ENCODE measurements around the gene FARP1. TPM values are rescaled to one million over a fixed set of nuclear protein-coding genes. Genes with fewer than 3 reads are reported as not detected.

Gene FARP1
- total RNA-seq, 2 experiments from 2014 or later = not detected

- Histone ChIP-seq H3K4me3 (ENCODE audit: low read depth, low read length, poor library complexity, severe bottlenecking) (no peak overlapping the region), H3K36me3 (ENCODE audit: insufficient read depth, low read length) (no peaks in the 10 kb centered on the region), H3K9me2 (ENCODE audit: insufficient read depth, low read length) (no peaks in the 10 kb centered on the region), H4K20me1 (ENCODE audit: insufficient read depth, low read length) (no peaks in the 10 kb centered on the region), H3K4me2 (ENCODE audit: low read length) (no peak overlapping the region), H3K79me2 (ENCODE audit: insufficient read depth, low read depth, low read length) (no peaks in the 10 kb centered on the region), H3K4me1 (ENCODE audit: insufficient read depth, low read length, poor library complexity, severe bottlenecking) (no peaks in the 10 kb centered on the region), H3K27ac (ENCODE audit: low read depth, low read length, poor library complexity, severe bottlenecking) (no peak overlapping the region), H2AFZ (ENCODE audit: low read length) (no peak overlapping the region), H3K9me3 (ENCODE audit: low read length) (no peaks in the 10 kb centered on the region)
- intact Hi-C loops (cut with micrococcal nuclease; ENCODE audit: unreplicated experiment) = no loop called here
- TF ChIP-seq CTCF (conservative IDR thresholded peaks at IDR 0.05; ENCODE audit: low read length) = no peak
- no peak for TF ChIP-seq EZH2phosphoT487 (IDR thresholded peaks at IDR 0.05; ENCODE audit: borderline replicate concordance, low read depth, low read length)
- CTCF ChIA-PET (ENCODE audit: unreplicated experiment) = no interaction called here
- no TSS peak for BruUV-seq (replicated peaks)
- POLR2A ChIA-PET = interaction anchor here (0.5 kb wide), 1 partner anchor 8 kb away, joined by 3 read pairs; no protein-coding TSS in a partner anchor
- DNase-seq (ENCODE audit: low spot score) = no peak
Measured at GRCh38 chr13:98405690-98406344, 262.9 kb downstream of the FARP1 start.

GRCh38 chr13:98406427-98406826 lies 263.5 kb downstream of the FARP1 start:
- no peaks in the 10 kb centered on the region for H3K9me3 ChIP-seq (ENCODE audit: low read length)
- POLR2A ChIA-PET = no interaction called here
- H3K79me2 ChIP-seq (ENCODE audit: insufficient read depth, low read depth, low read length) = no peaks in the 10 kb centered on the region
- H3K4me2 ChIP-seq (ENCODE audit: low read length) = no peak overlapping the region
- no peak for DNase-seq (ENCODE audit: low spot score)
- no peak overlapping the region for H3K4me3 ChIP-seq (ENCODE audit: low read depth, low read length, poor library complexity, severe bottlenecking)
- no peaks in the 10 kb centered on the region for H3K9me2 ChIP-seq (ENCODE audit: insufficient read depth, low read length)
- no peak overlapping the region for H3K27ac ChIP-seq (ENCODE audit: low read depth, low read length, poor library complexity, severe bottlenecking)
- H2AFZ ChIP-seq (ENCODE audit: low read length) = no peak overlapping the region
- CTCF ChIA-PET (ENCODE audit: unreplicated experiment) = no interaction called here
- no peaks in the 10 kb centered on the region for H3K4me1 ChIP-seq (ENCODE audit: insufficient read depth, low read length, poor library complexity, severe bottlenecking)
- H3K36me3 ChIP-seq (ENCODE audit: insufficient read depth, low read length) = no peaks in the 10 kb centered on the region
- no peaks in the 10 kb centered on the region for H4K20me1 ChIP-seq (ENCODE audit: insufficient read depth, low read length)
- no TSS peak for BruUV-seq (replicated peaks)
- intact Hi-C loops (cut with micrococcal nuclease; ENCODE audit: unreplicated experiment) = no loop called here
- TF ChIP-seq EZH2phosphoT487 (IDR thresholded peaks at IDR 0.05; ENCODE audit: borderline replicate concordance, low read depth, low read length) (no peak), CTCF (conservative IDR thresholded peaks at IDR 0.05; ENCODE audit: low read length) (no peak)

- Histone ChIP-seq H3K4me2 (ENCODE audit: low read length) (no peak overlapping the region), H3K9me3 (ENCODE audit: low read length) (no peaks in the 10 kb centered on the region), H3K27ac (ENCODE audit: low read depth, low read length, poor library complexity, severe bottlenecking) (no peak overlapping the region), H3K4me1 (ENCODE audit: insufficient read depth, low read length, poor library complexity, severe bottlenecking) (no peaks in the 10 kb centered on the region), H3K9me2 (ENCODE audit: insufficient read depth, low read length) (no peaks in the 10 kb centered on the region), H3K36me3 (ENCODE audit: insufficient read depth, low read length) (no peaks in the 10 kb centered on the region), H3K4me3 (ENCODE audit: low read depth, low read length, poor library complexity, severe bottlenecking) (no peak overlapping the region), H3K79me2 (ENCODE audit: insufficient read depth, low read depth, low read length) (no peaks in the 10 kb centered on the region), H2AFZ (ENCODE audit: low read length) (no peak overlapping the region), H4K20me1 (ENCODE audit: insufficient read depth, low read length) (no peaks in the 10 kb centered on the region)
- intact Hi-C loops (cut with micrococcal nuclease; ENCODE audit: unreplicated experiment) = no loop called here
- TF ChIP-seq EZH2phosphoT487 (IDR thresholded peaks at IDR 0.05; ENCODE audit: borderline replicate concordance, low read depth, low read length) (no peak), CTCF (conservative IDR thresholded peaks at IDR 0.05; ENCODE audit: low read length) (no peak)
- CTCF ChIA-PET (ENCODE audit: unreplicated experiment) = no interaction called here
- no peak for DNase-seq (ENCODE audit: low spot score)
- POLR2A ChIA-PET = no interaction called here
- BruUV-seq (replicated peaks) = no TSS peak
Measured at GRCh38 chr13:98406971-98407370, 264.1 kb downstream of the FARP1 start.
